Sigmoid colon (tissue), 7 donors: ENCODE data around the gene GPATCH8. TPM values are rescaled to one million over a fixed set of nuclear protein-coding genes. Genes with fewer than 3 reads are reported as not detected.
A peak's percentile ranks its signal among the peaks of the same experiment; 100 is the strongest.

Experiments
- DNase-seq: peaks from one replicate; pipeline ENCODE4 v3.0.0-alpha.2; 2019
- H3K27ac ChIP-seq, 4 donors: fragments of 200-600 bp; sonication (generic); one replicate each; pipeline ENCODE4 v1.5.1; 2016 to 2019; ENCODE audit warnings: mild to moderate bottlenecking in 1 of 4
- H3K27me3 ChIP-seq, 3 donors: fragments of 200-600 bp; sonication (generic); one replicate each; pipeline ENCODE4 v1.5.1; 2019; ENCODE audit warnings: mild to moderate bottlenecking in 1 of 3
- H3K36me3 ChIP-seq, 4 donors: fragments of 200-600 bp; sonication (generic); one replicate each; pipeline ENCODE4 v1.5.1; 2016 to 2019
- H3K4me1 ChIP-seq, 4 donors: fragments of 200-600 bp; sonication (generic); one replicate each; pipeline ENCODE4 v1.5.1; 2017 to 2019
- H3K4me3 ChIP-seq, 4 donors: fragments of 200-600 bp; sonication (generic); one replicate each; pipeline ENCODE4 v1.5.1; 2017 to 2019; ENCODE audit warnings: mild to moderate bottlenecking in 2 of 4, moderate library complexity in 1 of 4
- H3K9me3 ChIP-seq, 4 donors: fragments of 200-600 bp in 3 of 4; sonication (generic) in 3 of 4; one replicate each; pipeline versions ENCODE4 v1.5.1 to v1.6.1; 2013 to 2019
- EP300 ChIP-seq, 4 donors: sonication (generic); formaldehyde crosslinking; IDR thresholded peaks; one replicate each; pipeline ENCODE4 v1.6.1; 2017; ENCODE audit warnings: antibody characterized with exemption in 4 of 4
- POLR2A ChIP-seq, 2 donors: fragments of 450-650 bp; IDR thresholded peaks; one replicate each; pipeline ENCODE4 v1.6.1; 2016; ENCODE audit warnings: antibody characterized with exemption in 2 of 2, mild to moderate bottlenecking in 2 of 2, moderate library complexity in 2 of 2
- POLR2AphosphoS5 ChIP-seq, 4 donors: sonication (generic); formaldehyde crosslinking; IDR thresholded peaks; one replicate each; pipeline ENCODE4 v1.6.1; 2017; ENCODE audit warnings: antibody characterized with exemption in 4 of 4
- WGBS, 2 donors: extraction: QIAGEN DNeasy Blood & Tissue Kit; methylation state at CpG; one replicate each; pipeline ENCODE4 v1.1.7; 2013; 5-methylcytosine and 5-hydroxymethylcytosine counted together
- intact Hi-C: fragments of 100-400 bp; cut with DNase I; formaldehyde crosslinking; loops from one replicate; pipeline ENCODE4 v1.15.1; 2023
- polyA plus RNA-seq, 3 donors: library from polyadenylated mRNA; stranded (reverse); fragments of 200-250 nt; gene quantifications; one replicate each; pipeline ENCODE4 v1.2.3, GENCODE V29; 2013
- total RNA-seq, 4 donors: library from RNA; depleted of rRNA; stranded (reverse); fragments of >200 nt; gene quantifications; one replicate each; pipeline ENCODE4 v1.1.0, GENCODE V29; 2016
- TF ChIP-seq, protein P1 (sequence below), 4 experiments: fragments of 450-650 bp in 3 of 4; fragments of 200-600 bp in 1 of 4; IDR thresholded peaks; one replicate each; pipeline ENCODE4 v1.5.1; 2016 to 2019; ENCODE audit warnings: antibody characterized with exemption in 4 of 4, mild to moderate bottlenecking in 3 of 4, moderate library complexity in 2 of 4
- donor health status: healthy with polysubstance abuse.
- donor health status: Bipolar disorder and iron deficiency.
- donor health status: healthy.

The GPATCH8 gene
- total and polyA plus RNA-seq, 7 donors, result 4.8 to 43.2 (median 27.5) TPM

DNA sequence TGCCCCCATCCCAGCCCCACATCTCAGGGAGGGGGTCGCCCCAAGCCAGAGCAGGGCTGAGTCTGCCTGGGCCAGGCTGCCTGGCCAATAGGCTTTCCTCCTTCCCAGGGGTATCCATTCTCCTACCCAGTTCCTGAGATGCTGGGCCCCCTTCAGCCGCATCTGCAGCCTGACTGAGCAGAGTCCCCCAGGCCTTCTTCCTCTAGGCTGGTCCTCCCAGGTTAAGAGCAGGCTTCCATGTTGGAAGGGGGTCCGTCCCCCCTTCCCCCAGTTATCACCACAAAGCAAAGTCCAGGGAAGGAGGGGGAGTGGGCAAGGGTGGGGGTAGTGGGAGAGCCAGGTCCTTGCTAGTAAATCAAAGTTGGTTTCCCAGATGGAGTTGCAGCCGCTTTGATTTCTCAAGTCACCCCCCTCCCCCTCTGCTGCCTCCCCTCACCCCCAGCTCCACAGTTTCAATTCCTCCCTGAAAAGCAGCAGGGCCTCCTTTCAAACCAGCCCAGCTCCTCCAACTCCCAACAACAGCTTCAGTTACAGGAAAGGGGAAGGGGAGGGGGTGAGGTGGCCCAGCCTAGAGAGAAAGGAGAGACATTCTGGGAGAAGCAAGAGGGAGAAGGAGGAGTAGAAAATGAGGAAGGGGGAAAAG lies 44.5 kb upstream of the GPATCH8 start:
- intact Hi-C loops, result no loop called here
- Histone ChIP-seq H3K27me3 (no peaks in the 10 kb centered on the region), H3K36me3 (no peaks in the 10 kb centered on the region), H3K9me3 (no peaks in the 10 kb centered on the region), H3K27ac (peak overlapping the region in 3 of 4 donors; percentile 8 to 34 (median 31)), H3K4me3 (no peak overlapping the region), H3K4me1 (peaks cover 0 to 12% (median 3%) of the 10 kb centered on the region in 4 donors)
- DNase-seq, result no peak
- WGBS, 2 donors, result 78 to 79% methylated on average over 4 of the region's 4 CpGs
- TF ChIP-seq POLR2A (IDR thresholded peaks at IDR 0.05) (no peak), EP300 (IDR thresholded peaks at IDR 0.05) (no peak)

GRCh38 chr17:44546671-44547606 lies 43.7 kb upstream of the GPATCH8 start:
- Histone ChIP-seq H3K4me3 (no peak overlapping the region), H3K36me3 (no peaks in the 10 kb centered on the region), H3K27ac (peak overlapping the region in 2 of 4 donors; percentile 8 to 31), H3K9me3 (no peaks in the 10 kb centered on the region), H3K27me3 (peaks cover 0 to 5% (median 0%) of the 10 kb centered on the region in 3 donors), H3K4me1 (peaks cover 0 to 13% (median 4%) of the 10 kb centered on the region in 4 donors)
- WGBS, 2 donors, result 49 to 51% methylated on average over 4 of the region's 4 CpGs
- TF ChIP-seq, protein P1, sequence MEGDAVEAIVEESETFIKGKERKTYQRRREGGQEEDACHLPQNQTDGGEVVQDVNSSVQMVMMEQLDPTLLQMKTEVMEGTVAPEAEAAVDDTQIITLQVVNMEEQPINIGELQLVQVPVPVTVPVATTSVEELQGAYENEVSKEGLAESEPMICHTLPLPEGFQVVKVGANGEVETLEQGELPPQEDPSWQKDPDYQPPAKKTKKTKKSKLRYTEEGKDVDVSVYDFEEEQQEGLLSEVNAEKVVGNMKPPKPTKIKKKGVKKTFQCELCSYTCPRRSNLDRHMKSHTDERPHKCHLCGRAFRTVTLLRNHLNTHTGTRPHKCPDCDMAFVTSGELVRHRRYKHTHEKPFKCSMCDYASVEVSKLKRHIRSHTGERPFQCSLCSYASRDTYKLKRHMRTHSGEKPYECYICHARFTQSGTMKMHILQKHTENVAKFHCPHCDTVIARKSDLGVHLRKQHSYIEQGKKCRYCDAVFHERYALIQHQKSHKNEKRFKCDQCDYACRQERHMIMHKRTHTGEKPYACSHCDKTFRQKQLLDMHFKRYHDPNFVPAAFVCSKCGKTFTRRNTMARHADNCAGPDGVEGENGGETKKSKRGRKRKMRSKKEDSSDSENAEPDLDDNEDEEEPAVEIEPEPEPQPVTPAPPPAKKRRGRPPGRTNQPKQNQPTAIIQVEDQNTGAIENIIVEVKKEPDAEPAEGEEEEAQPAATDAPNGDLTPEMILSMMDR (IDR thresholded peaks at IDR 0.05), result no peak
- no peak for TF ChIP-seq EP300 (IDR thresholded peaks at IDR 0.05)
- TF ChIP-seq POLR2AphosphoS5 (IDR thresholded peaks at IDR 0.05), result no peak
- TF ChIP-seq POLR2A (IDR thresholded peaks at IDR 0.05), result no peak
- intact Hi-C loops, result no loop called here
- no peak for DNase-seq

DNA sequence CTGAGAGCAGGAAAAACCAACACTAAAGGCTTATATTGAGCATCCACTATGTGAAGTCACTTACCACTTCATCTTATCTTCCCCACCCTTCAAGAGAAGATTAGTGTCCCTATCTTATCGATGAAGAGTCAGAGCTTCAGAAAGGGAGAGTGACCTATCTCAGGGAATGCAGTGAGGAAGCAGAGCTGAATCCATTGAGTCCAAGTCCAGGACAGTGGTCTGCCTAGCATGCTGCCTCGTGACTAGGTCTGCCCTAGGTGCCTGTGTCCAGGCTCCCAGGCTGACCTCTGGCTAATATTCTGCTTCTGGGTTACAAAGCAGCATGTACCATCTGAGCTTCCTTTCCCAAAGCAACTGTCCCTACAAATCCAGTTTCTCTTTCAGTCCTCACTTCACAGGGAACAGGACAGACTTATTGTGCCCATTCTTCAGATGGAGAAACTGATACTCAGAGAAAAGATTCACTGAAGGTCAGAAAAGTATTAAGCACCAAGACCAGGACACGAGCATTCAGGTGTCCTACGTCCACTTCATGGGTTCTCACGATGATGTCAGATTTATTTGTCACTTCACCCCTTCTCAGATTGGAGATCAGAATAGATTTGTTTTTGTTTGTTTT lies 40.8 kb upstream of the GPATCH8 start:
- DNase-seq, result no peak
- intact Hi-C loops, result no loop called here
- no peaks in the 10 kb centered on the region for H3K36me3 ChIP-seq
- 59 to 76% methylated on average over 5 of the region's 5 CpGs for WGBS, 2 donors
- peaks cover 5 to 12% (median 8%) of the 10 kb centered on the region in 3 donors for H3K27me3 ChIP-seq
- H3K27ac ChIP-seq, result no peak overlapping the region
- no peak overlapping the region for H3K4me3 ChIP-seq
- peaks cover 0 to 13% (median 4%) of the 10 kb centered on the region in 4 donors for H3K4me1 ChIP-seq
- TF ChIP-seq POLR2A (IDR thresholded peaks at IDR 0.05), result no peak
- TF ChIP-seq, protein P1 (IDR thresholded peaks at IDR 0.05), result no peak
- no peak for TF ChIP-seq POLR2AphosphoS5 (IDR thresholded peaks at IDR 0.05)
- TF ChIP-seq EP300 (IDR thresholded peaks at IDR 0.05), result no peak
- no peaks in the 10 kb centered on the region for H3K9me3 ChIP-seq

- Histone ChIP-seq H3K4me3 (no peak overlapping the region), H3K9me3 (no peaks in the 10 kb centered on the region), H3K27me3 (peaks cover 5 to 12% (median 8%) of the 10 kb centered on the region in 3 donors), H3K27ac (no peak overlapping the region), H3K4me1 (peaks cover 0 to 13% (median 4%) of the 10 kb centered on the region in 4 donors), H3K36me3 (no peaks in the 10 kb centered on the region)
- WGBS, 2 donors, result 46 to 66% methylated on average over 5 of the region's 5 CpGs
- DNase-seq, result no peak
- intact Hi-C loops, result no loop called here
- TF ChIP-seq, protein P1 (IDR thresholded peaks at IDR 0.05), result no peak
- TF ChIP-seq POLR2AphosphoS5 (IDR thresholded peaks at IDR 0.05) (no peak), EP300 (IDR thresholded peaks at IDR 0.05) (no peak), POLR2A (IDR thresholded peaks at IDR 0.05) (no peak)
These were observed 40.2 kb upstream of the GPATCH8 start for GRCh38 chr17:44543213-44543904.
